ENCODE results near the gene EML6. TPM values are rescaled to one million over a fixed set of nuclear protein-coding genes. Genes with fewer than 3 reads are reported as not detected.

The EML6 gene
- total and polyA plus RNA-seq, 5 donors from 2014 or later, result 0.06 to 0.59 (median 0.33) TPM; not detected in 1

DNA sequence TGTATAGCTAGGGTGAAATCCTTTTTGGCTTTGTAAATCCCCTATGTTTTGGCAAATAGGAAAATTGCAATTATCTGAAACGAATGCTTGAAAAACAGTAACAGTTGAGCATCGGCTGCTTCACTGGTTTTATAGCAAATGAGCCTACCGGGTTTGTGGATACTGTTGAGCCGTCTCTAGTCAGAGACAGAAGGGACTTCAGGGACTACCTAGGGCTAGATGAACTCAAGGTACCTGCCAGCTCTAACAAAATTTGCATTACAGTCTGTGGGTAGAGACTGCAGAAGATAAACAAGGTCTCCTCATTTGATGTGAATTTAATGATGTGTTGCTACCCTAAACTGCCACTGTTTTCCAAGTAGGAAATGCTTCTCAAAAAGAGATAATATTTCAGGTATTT lies 101.1 kb downstream of the EML6 start:
- H3K9me3 Mint-ChIP-seq, result no peaks in the 10 kb centered on the region
- H3K4me3 Mint-ChIP-seq, result no peak overlapping the region
- peaks cover 18% of the 10 kb centered on the region for H3K27me3 Mint-ChIP-seq
- H3K27ac ChIP-seq (ENCODE audit: insufficient read depth, low read length, poor library complexity, severe bottlenecking), result no peak overlapping the region
- no peak overlapping the region for H3K27ac Mint-ChIP-seq
- no peaks in the 10 kb centered on the region for H3K36me3 Mint-ChIP-seq
- no peak for ATAC-seq (ENCODE audit: low read depth in 2 of 2)
- no peak for DNase-seq
- H3K4me1 Mint-ChIP-seq, result no peaks in the 10 kb centered on the region
- no peak overlapping the region for H3K4me3 ChIP-seq (ENCODE audit: low read depth, low read length)
- no peaks in the 10 kb centered on the region for H3K36me3 ChIP-seq (ENCODE audit: control insufficient read depth, insufficient read depth, low read length)
- H3K4me1 ChIP-seq (ENCODE audit: control insufficient read depth, insufficient read depth, low read length, poor library complexity, severe bottlenecking), result no peaks in the 10 kb centered on the region
- H3K27me3 ChIP-seq (ENCODE audit: control insufficient read depth, insufficient read depth, low read length), result peaks cover 7% of the 10 kb centered on the region
- no peaks in the 10 kb centered on the region for H3K9me3 ChIP-seq (ENCODE audit: control insufficient read depth in 2 of 2, low read length in 2 of 2)

DNA sequence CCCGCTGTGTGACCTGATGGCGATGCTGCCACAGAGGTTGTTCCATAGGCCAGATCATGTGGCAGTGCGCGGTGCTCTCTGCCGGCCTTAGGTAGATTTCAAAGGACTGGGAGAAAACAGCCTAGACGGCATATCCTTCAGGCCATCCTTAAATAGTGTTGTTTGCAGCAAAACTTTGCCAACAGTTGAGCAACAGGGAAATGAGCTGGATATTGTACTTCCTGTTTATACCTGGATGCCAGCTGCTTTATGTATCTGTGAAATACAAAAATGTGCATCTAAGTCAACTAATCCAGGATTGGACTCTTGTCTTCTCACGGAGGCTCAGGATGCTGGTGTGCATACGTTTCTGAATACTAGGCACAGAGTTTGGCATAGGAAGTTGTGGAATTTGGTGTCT lies 107.1 kb downstream of the EML6 start:
- H3K9me3 ChIP-seq (ENCODE audit: control insufficient read depth in 2 of 2, low read length in 2 of 2), result no peaks in the 10 kb centered on the region
- H3K4me3 ChIP-seq (ENCODE audit: low read depth, low read length), result no peak overlapping the region
- Mint-ChIP-seq H3K27ac (no peak overlapping the region), H3K36me3 (no peaks in the 10 kb centered on the region), H3K27me3 (peaks cover 5% of the 10 kb centered on the region), H3K4me3 (no peak overlapping the region), H3K9me3 (no peaks in the 10 kb centered on the region), H3K4me1 (no peaks in the 10 kb centered on the region)
- ATAC-seq (ENCODE audit: low read depth in 2 of 2) (no peak), DNase-seq (no peak)
- H3K4me1 ChIP-seq (ENCODE audit: control insufficient read depth, insufficient read depth, low read length, poor library complexity, severe bottlenecking), result no peaks in the 10 kb centered on the region
- H3K36me3 ChIP-seq (ENCODE audit: control insufficient read depth, insufficient read depth, low read length), result no peaks in the 10 kb centered on the region
- H3K27ac ChIP-seq (ENCODE audit: insufficient read depth, low read length, poor library complexity, severe bottlenecking), result no peak overlapping the region
- peaks cover 2% of the 10 kb centered on the region for H3K27me3 ChIP-seq (ENCODE audit: control insufficient read depth, insufficient read depth, low read length)

DNA sequence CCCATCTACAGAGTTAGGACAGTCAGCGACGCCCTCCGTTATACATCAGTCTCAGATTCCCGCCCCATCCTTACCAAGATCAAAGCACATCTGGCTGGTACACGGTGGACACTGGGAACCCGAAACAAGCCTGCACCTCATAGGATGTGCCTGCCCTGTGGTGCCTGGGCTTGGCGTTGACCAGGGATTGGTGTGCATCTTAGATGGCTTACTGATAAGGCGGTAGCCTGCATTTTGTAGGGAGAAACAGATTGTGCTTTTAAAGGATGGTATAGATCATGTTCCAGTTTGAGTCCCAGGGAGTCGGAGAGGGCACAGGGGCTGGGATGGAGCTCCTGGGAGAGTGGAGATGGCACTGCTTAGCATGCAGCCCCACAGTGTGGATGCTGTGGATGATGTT lies 108.0 kb downstream of the EML6 start:
- no peaks in the 10 kb centered on the region for H3K27me3 Mint-ChIP-seq

DNA sequence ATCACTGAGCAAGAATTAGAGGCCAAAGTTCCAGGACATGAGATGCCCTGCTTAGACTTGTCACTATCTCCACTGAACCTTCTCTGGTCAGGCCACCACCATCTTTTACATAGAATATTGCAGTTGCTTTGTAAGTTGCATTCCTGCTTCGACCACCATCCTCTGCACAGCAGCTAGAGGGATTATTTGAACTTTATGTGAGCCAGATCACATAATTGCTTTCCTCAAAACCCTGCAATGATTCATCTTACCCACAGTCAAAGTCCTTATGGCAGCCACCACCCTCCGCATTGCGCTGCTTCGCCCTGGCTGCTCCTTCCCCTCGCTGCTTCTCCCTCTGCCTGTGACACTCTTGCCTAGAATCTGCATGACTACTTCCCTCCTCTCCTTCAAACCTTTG lies 111.3 kb downstream of the EML6 start:
- Histone ChIP-seq H3K27me3 (ENCODE audit: control insufficient read depth, insufficient read depth, low read length) (no peaks in the 10 kb centered on the region), H3K4me1 (ENCODE audit: control insufficient read depth, insufficient read depth, low read length, poor library complexity, severe bottlenecking) (no peaks in the 10 kb centered on the region), H3K27ac (ENCODE audit: insufficient read depth, low read length, poor library complexity, severe bottlenecking) (no peak overlapping the region), H3K36me3 (ENCODE audit: control insufficient read depth, insufficient read depth, low read length) (no peaks in the 10 kb centered on the region), H3K9me3 (ENCODE audit: control insufficient read depth in 2 of 2, low read length in 2 of 2) (no peaks in the 10 kb centered on the region), H3K4me3 (ENCODE audit: low read depth, low read length) (no peak overlapping the region)
- Mint-ChIP-seq H3K9me3 (no peaks in the 10 kb centered on the region), H3K36me3 (no peaks in the 10 kb centered on the region), H3K4me1 (peaks cover 0 to 2% (median under 1%) of the 10 kb centered on the region in 4 donors), H3K27ac (no peak overlapping the region), H3K27me3 (no peaks in the 10 kb centered on the region), H3K4me3 (no peak overlapping the region)
- no peak for DNase-seq
- ATAC-seq (ENCODE audit: low read depth in 2 of 2), result no peak

More for the DNA sequence above, 108.0 kb downstream of the EML6 start:
- no peaks in the 10 kb centered on the region for H3K9me3 Mint-ChIP-seq
- no peak overlapping the region for H3K4me3 ChIP-seq (ENCODE audit: low read depth, low read length)
- H3K9me3 ChIP-seq (ENCODE audit: control insufficient read depth in 2 of 2, low read length in 2 of 2), result no peaks in the 10 kb centered on the region
- no peak overlapping the region for H3K4me3 Mint-ChIP-seq
- peak overlapping the region in 2 of 3 donors; percentile 2 to 4 for H3K27ac Mint-ChIP-seq
- ATAC-seq (ENCODE audit: low read depth in 2 of 2) (no peak), DNase-seq (no peak)
- H3K36me3 Mint-ChIP-seq, result no peaks in the 10 kb centered on the region
- H3K36me3 ChIP-seq (ENCODE audit: control insufficient read depth, insufficient read depth, low read length), result no peaks in the 10 kb centered on the region
- H3K27ac ChIP-seq (ENCODE audit: insufficient read depth, low read length, poor library complexity, severe bottlenecking), result no peak overlapping the region
- H3K4me1 ChIP-seq (ENCODE audit: control insufficient read depth, insufficient read depth, low read length, poor library complexity, severe bottlenecking), result no peaks in the 10 kb centered on the region
- peaks cover 2% of the 10 kb centered on the region for H3K27me3 ChIP-seq (ENCODE audit: control insufficient read depth, insufficient read depth, low read length)
- H3K4me1 Mint-ChIP-seq, result no peaks in the 10 kb centered on the region

DNA sequence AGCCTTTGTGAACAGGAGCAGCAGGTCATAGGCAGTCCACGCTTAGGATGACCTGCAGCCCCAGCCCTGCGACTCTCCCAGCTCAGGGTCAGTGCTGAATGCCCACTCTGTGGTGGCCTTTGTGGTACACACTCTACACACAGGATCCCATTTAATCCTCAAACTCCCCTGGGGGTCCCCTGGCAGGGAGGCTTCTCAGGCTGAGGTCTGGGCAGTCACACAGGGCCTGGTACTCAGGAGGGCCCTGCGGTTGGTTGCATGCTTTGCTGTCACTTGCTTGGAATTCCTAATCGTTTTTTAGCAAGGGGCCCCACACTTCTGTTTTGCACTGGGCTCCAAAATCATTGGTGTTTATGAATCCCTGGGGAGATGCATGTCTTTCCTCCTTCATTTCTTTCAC lies 113.0 kb downstream of the EML6 start:
- DNase-seq, result no peak
- H3K36me3 Mint-ChIP-seq, result no peaks in the 10 kb centered on the region
- no peak overlapping the region for H3K4me3 Mint-ChIP-seq
- H3K4me1 ChIP-seq (ENCODE audit: control insufficient read depth, insufficient read depth, low read length, poor library complexity, severe bottlenecking), result no peaks in the 10 kb centered on the region
- H3K9me3 Mint-ChIP-seq, result no peaks in the 10 kb centered on the region
- H3K27me3 ChIP-seq (ENCODE audit: control insufficient read depth, insufficient read depth, low read length), result no peaks in the 10 kb centered on the region
- H3K4me1 Mint-ChIP-seq, result peaks cover 0 to 2% (median under 1%) of the 10 kb centered on the region in 4 donors
- no peak overlapping the region for H3K27ac Mint-ChIP-seq
- no peak for ATAC-seq (ENCODE audit: low read depth in 2 of 2)
- no peak overlapping the region for H3K27ac ChIP-seq (ENCODE audit: insufficient read depth, low read length, poor library complexity, severe bottlenecking)
- H3K36me3 ChIP-seq (ENCODE audit: control insufficient read depth, insufficient read depth, low read length), result no peaks in the 10 kb centered on the region
- H3K9me3 ChIP-seq (ENCODE audit: control insufficient read depth in 2 of 2, low read length in 2 of 2), result no peaks in the 10 kb centered on the region
- no peak overlapping the region for H3K4me3 ChIP-seq (ENCODE audit: low read depth, low read length)
- no peaks in the 10 kb centered on the region for H3K27me3 Mint-ChIP-seq

DNA sequence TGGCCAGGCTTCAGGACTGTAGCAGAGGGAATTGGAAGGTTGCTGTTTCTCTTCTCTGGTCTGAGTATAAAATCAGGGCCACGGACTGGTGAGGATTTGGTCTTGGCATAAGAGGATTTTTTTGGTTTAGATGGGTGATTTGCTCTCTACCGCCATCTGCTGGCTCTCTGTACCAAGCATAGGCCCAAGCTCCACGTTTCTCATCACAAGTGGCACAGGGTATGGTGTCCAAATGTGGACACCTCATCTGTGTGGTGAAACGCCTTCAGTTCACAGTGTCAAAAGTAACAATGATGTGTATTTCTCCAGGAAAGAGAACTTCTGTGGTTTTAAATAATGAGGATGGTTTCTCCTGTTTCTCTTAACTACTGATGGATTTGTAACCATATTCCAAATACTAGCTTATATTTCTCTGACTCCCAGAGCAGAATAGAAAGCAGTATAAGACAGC lies 115.1 kb downstream of the EML6 start:
- Mint-ChIP-seq H3K4me1 (peaks cover 0 to 2% (median under 1%) of the 10 kb centered on the region in 4 donors), H3K9me3 (no peaks in the 10 kb centered on the region), H3K27me3 (no peaks in the 10 kb centered on the region), H3K27ac (peak overlapping the region in 1 of 3 donors; percentile 11), H3K36me3 (no peaks in the 10 kb centered on the region), H3K4me3 (no peak overlapping the region)
- H3K36me3 ChIP-seq (ENCODE audit: control insufficient read depth, insufficient read depth, low read length), result no peaks in the 10 kb centered on the region
- no peak overlapping the region for H3K27ac ChIP-seq (ENCODE audit: insufficient read depth, low read length, poor library complexity, severe bottlenecking)
- H3K27me3 ChIP-seq (ENCODE audit: control insufficient read depth, insufficient read depth, low read length), result no peaks in the 10 kb centered on the region
- H3K4me3 ChIP-seq (ENCODE audit: low read depth, low read length), result no peak overlapping the region
- DNase-seq (peak; percentile 29 to 71 (median 56)), ATAC-seq (ENCODE audit: low read depth in 2 of 2) (peak; percentile 67 to 79)
- H3K4me1 ChIP-seq (ENCODE audit: control insufficient read depth, insufficient read depth, low read length, poor library complexity, severe bottlenecking), result no peaks in the 10 kb centered on the region
- H3K9me3 ChIP-seq (ENCODE audit: control insufficient read depth in 2 of 2, low read length in 2 of 2), result no peaks in the 10 kb centered on the region

DNA sequence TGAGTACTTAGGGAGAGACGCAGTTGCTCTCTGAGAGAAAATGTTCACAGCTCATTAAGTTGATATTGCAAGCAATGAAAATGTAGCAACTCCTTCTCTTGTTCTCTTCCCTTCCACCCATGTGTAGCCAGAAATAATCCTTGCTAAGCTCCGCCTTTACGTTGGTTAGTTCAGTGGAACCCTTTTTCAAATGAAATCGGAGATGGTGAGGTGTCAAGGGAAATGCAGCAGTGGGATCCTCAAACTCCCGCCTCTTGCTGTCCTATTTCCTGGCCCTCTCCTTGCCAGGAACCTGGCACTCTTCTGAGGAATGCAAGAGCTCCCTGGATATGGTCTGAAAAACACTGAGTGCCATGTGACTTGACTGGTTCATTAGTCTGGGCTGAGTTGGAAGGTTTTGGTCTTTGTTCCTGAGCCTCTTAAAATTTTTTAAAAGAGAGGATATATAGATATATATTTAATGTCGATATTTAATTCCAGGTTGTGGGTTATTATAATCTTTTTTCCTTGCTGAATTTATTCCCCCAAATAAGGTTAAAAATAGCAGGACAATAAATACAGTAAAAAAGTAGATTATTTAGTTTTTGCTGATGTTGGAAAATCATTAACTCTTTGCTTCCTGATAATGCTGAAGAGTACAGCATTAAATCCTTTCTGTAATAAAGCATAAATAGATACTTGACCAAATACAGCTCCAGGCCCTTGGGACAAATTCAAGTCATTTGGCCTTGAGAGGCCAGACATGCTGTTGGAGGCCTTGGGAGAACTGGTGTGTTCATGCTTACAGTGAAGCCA lies 116.2 kb downstream of the EML6 start:
- no peaks in the 10 kb centered on the region for H3K9me3 ChIP-seq (ENCODE audit: control insufficient read depth in 2 of 2, low read length in 2 of 2)
- Mint-ChIP-seq H3K27me3 (no peaks in the 10 kb centered on the region), H3K36me3 (no peaks in the 10 kb centered on the region), H3K9me3 (no peaks in the 10 kb centered on the region), H3K27ac (peak overlapping the region in 1 of 3 donors; percentile 20), H3K4me1 (peaks cover 0 to 2% (median under 1%) of the 10 kb centered on the region in 4 donors), H3K4me3 (no peak overlapping the region)
- no peak for DNase-seq
- no peaks in the 10 kb centered on the region for H3K27me3 ChIP-seq (ENCODE audit: control insufficient read depth, insufficient read depth, low read length)
- no peaks in the 10 kb centered on the region for H3K36me3 ChIP-seq (ENCODE audit: control insufficient read depth, insufficient read depth, low read length)
- no peak for ATAC-seq (ENCODE audit: low read depth in 2 of 2)
- no peaks in the 10 kb centered on the region for H3K4me1 ChIP-seq (ENCODE audit: control insufficient read depth, insufficient read depth, low read length, poor library complexity, severe bottlenecking)
- no peak overlapping the region for H3K4me3 ChIP-seq (ENCODE audit: low read depth, low read length)
- no peak overlapping the region for H3K27ac ChIP-seq (ENCODE audit: insufficient read depth, low read length, poor library complexity, severe bottlenecking)
